GM12864 (cell line): Measurements from ENCODE around the gene SMIM7.

Source experiments
- DNase-seq: peaks from one replicate; pipeline ENCODE4 v3.0.0-alpha.2; 2011; ENCODE audit warnings: low read depth
- H3K4me3 ChIP-seq: 2 replicates; pipeline ENCODE4 v1.5.1; 2011; ENCODE audit warnings: mild to moderate bottlenecking, low read depth, low read length, control low read depth
- TF ChIP-seq, protein P1 (sequence below): IDR thresholded peaks from 2 replicates; pipeline ENCODE4 v1.5.1; 2011; ENCODE audit warnings: low read depth, mild to moderate bottlenecking, moderate library complexity, low read length, control low read depth, inconsistent platforms; ENCODE audit errors: missing control alignments

The SMIM7 gene

GRCh38 chr19:16659832-16660708 lies at the start of gene SMIM7:
Gene SMIM7, minus strand, starts transcription at chr19:16660144. Its CDS starts 34 bp downstream, at chr19:16660110.
- H3K4me3 ChIP-seq, result peak within 1 kb of the TSS; percentile 70
- TF ChIP-seq, protein P1, sequence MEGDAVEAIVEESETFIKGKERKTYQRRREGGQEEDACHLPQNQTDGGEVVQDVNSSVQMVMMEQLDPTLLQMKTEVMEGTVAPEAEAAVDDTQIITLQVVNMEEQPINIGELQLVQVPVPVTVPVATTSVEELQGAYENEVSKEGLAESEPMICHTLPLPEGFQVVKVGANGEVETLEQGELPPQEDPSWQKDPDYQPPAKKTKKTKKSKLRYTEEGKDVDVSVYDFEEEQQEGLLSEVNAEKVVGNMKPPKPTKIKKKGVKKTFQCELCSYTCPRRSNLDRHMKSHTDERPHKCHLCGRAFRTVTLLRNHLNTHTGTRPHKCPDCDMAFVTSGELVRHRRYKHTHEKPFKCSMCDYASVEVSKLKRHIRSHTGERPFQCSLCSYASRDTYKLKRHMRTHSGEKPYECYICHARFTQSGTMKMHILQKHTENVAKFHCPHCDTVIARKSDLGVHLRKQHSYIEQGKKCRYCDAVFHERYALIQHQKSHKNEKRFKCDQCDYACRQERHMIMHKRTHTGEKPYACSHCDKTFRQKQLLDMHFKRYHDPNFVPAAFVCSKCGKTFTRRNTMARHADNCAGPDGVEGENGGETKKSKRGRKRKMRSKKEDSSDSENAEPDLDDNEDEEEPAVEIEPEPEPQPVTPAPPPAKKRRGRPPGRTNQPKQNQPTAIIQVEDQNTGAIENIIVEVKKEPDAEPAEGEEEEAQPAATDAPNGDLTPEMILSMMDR, result no peak
- DNase-seq, result peak; percentile 97

DNA sequence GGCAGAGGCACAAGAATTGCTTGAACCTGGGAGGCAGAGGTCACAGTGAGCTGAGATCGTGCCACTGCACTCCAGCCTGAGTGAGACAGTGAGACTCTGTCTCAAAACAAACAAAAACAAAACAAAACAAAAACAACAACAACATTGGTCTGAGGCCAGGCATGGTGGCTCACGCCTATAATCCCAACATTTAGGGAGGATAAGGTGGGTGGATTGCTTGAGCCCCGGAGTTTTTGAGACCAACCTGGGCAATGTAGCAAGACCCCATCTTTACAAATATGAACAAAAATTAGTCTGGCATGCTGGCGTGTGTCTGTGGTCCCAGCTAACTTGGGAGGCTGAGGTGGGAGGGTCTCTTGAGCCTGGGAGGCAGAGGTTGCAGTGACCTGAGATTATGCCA lies 43.7 kb upstream of the SMIM7 start:
- TF ChIP-seq, protein P1, result no peak

DNA sequence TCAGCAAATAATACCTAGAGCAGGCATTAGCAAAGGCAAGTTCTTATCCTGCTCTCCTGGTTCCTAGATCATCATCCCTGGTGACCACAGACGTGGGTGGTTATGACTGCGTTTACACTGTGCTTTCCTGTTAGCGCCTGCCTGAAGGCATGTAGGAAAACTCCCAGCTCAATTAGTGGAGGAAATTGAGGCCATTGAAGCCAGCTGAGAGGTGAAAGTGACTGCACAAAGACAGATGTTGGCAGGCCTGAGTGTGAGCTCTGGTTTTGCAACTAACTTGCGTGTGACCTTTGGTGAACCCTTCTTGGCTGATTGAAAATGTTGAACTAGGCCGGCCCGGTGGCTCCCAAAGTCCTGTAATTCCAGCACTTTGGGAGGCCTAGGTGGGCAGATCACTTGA lies 42.2 kb upstream of the SMIM7 start:
- no peak overlapping the region for H3K4me3 ChIP-seq
- TF ChIP-seq, protein P1, result no peak
- no peak for DNase-seq

More for the DNA sequence above, 43.7 kb upstream of the SMIM7 start:
- H3K4me3 ChIP-seq, result no peak overlapping the region
- no peak for DNase-seq

GRCh38 chr19:16698914-16699313 lies 39.0 kb upstream of the SMIM7 start:
- TF ChIP-seq, protein P1, result no peak
- no peak for DNase-seq
- H3K4me3 ChIP-seq, result no peak overlapping the region

- DNase-seq, result no peak
- TF ChIP-seq, protein P1, result no peak
- no peak overlapping the region for H3K4me3 ChIP-seq
These were observed 28.1 kb upstream of the SMIM7 start for GRCh38 chr19:16688084-16688483.

DNA sequence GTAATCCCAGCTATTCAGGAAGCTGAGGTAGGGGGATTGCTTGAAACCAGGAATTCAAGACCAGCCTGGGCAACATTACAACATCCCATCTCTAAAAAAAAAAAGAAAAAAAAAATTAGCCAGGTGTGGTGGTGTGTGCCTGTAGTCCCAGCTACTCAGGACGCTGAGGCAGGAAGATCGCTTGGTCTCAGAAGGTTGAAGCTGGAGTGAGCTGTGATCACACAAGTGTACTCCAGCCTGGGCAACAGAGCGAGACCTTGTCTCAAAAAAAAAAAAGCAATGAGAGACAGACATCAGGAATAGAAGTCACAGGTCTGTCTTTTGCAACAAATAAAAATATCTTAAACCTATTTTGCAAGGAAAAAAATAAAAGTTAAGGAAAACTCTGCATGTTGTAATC lies 24.3 kb upstream of the SMIM7 start:
- no peak for DNase-seq
- H3K4me3 ChIP-seq, result no peak overlapping the region
- TF ChIP-seq, protein P1, result no peak

DNA sequence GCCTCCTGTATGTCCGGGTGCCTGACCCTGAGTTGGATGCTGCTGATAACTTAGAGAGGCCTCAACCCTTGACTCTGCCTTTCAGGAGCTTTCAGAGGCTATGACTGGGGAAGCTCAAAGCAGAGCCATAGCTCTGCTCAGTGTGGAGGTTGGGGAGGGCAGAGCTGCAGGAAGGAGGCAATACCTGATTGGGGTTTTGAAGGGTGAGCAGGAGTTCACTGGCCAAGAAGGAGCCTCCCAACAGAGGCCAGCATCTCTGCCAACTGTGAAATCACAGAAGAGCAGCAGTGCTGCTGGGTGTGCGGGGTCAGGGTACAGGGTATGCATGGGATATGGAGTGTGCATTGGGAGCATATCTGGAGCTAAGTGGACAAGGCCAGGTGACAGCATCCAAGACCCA lies 22.6 kb upstream of the SMIM7 start:
- no peak for DNase-seq
- TF ChIP-seq, protein P1, result no peak
- no peak overlapping the region for H3K4me3 ChIP-seq
